Epidermal melanocyte (primary cell): ENCODE measurements around the gene CCDC146.
"Not testable (repeated sequence)": the region's sequence is repeated elsewhere in the genome, so short reads cannot be mapped to it uniquely, and the experiment has no call there.

Source experiments
- DNase-seq: peaks from one replicate; pipeline ENCODE4 v3.0.0; 2011; ENCODE audit warnings: low spot score; ENCODE audit not compliant: insufficient read length

The CCDC146 gene

DNA sequence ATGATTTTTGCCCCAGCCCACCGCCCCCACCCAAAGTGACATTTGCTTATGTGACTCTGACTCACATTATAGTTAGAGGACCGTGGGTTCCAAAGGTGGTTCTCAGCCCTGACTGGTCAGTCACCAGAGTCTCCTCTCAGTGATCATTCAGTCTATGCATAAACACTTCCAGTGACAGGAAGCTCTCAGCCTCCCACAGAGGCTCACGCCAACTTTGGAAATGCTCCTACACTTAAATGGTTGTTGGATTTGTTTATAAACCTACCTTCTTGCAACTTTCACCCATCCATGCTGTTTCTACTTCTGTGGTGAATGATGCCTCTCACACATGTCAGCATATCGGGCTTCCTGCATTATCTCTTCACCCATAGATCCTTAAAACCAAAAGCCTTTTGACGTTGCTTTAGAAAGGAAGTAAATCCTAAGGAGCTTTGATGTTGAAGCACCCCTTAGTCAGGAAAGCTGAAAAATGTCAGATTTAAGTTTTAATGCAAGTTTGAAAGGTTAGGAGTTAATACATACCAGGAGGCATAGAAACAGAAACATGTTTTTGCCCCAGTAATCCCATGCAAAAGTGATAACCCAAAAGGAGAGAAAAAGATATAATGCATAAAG, 123.7 kb downstream of the CCDC146 start:
- DNase-seq = no peak

- no peak for DNase-seq
Measured at GRCh38 chr7:77247206-77247850, 124.9 kb downstream of the CCDC146 start.

DNA sequence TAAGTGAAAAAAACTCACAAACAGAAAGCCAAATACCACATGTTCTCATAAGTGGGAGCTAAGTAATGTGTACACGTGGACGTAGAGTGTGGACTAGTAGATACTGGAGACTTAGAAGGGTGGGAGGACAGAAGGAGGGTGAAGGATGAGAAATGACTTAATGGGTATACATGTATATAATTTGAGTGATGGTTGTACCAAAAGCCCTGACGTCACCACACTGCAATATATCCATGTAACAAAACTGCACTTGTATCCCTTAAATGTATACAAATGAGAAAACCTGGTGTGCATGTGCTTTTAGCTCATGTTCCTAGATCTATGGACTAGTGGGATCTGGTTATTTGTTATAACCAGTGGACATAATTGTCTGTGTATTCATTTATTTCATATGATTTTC, 125.7 kb downstream of the CCDC146 start:
- DNase-seq = no peak

DNA sequence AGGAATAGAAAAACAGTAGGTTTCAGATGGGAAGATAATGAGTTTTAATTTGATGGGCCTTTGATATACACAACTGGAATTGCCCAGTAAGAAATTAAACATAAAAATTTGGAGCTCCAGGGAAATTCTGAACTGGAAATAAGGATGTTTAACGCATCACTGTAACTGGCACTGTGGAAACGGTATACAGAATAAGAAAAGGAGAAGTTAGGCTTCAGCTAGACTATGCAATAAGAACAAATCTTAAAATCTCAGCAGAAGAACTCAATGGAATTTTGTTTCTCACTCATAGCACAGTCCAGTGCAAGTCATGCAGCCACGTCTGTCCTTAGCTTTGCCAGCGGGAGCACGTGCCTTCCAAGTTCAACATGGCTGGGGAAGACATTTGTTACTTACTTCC, 130.1 kb downstream of the CCDC146 start:
- no peak for DNase-seq

DNA sequence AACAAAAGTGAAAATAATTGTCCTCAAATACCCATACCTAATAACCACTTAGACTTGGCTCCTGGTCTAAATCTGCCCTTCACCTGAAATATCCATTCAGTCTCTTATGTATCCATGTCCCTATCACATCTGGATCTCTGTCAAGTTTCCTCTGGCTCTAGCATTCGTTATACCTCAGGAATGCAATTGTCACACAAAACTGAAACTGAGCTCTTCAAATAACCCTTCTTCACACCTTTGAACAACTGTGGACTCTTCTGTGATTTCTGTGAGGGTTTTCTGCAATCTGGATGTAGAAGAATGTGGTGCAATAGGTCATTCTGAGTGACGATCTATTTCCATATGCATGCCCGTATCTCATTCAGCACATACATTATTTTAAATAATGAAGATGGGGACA, 130.7 kb downstream of the CCDC146 start:
- no peak for DNase-seq

DNA sequence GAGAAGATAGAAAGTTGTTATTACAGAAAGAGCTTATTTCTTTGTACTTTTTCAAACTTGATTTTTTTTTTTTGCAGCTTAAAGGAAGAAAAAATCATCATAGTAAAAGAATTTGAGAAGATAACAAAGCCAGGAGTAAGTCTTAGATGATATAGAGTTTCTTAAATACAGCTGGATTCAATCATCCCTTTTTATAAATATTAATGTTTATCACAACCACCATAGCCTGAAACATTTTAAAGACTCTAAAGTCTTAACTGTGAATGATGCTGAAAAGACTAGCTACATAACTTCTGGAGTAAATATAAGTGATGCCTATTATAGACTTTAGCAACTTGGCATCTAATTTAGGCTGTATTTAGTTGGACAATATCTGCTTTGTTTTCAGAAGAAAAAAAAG, 132.0 kb downstream of the CCDC146 start:
- no peak for DNase-seq

- DNase-seq = no peak
Measured at GRCh38 chr7:77254915-77255314, 132.5 kb downstream of the CCDC146 start.

DNA sequence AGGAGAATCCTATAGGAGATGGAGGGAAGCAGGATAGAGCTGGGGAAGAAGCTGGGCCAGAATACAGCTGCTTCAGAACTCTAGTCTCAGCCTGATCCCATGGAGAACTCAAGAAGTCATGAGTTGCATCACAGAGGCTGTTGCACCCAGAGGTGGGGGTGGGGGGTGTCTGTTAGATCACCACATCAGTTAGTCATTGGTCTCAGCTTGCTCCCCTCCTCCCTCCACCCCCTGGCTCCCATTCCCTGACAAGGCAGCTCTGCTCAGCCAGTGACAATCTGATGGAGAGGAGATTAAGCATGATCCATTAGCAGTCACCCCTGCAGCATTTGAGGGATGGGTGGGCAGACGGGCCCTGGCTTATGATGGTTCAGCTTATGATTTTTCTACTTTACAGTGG, 135.6 kb downstream of the CCDC146 start:
- no peak for DNase-seq

DNA sequence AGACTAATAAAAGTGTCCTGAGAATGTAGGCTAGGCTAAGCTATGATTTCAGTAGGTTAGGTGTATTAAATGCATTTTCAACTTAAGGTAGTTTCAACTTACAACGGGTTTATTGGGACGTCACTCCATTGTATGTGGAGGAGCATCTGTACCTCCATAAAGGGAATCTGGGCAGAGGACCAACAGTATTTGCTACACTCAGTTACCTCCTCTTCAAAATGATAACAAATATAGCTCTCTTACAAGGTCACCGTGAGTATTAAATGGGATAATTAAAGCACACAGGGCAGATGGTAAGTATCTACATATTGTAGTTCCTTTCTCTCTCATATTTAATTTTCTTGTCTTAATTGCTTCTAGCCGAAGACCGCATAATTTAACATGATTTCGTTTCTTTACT, 136.2 kb downstream of the CCDC146 start:
- no peak for DNase-seq

DNA sequence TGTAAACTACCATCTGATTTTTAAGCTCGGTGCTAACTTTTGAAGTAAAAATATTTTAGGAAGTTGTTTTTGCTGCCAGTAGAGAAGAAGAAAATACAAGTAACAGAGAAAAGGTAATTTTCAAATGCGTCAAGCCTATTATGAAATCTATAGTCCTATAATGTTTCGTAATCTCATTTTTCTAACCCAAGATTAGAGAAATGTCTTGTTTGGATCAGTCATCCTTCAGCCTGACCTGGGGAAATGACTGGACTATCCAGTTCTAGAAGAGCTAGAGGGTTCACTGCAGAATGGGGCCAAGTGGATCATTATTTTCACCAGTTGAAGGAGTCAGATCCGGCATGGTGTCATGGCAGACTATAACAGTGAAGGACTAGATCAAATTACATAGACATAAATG, 139.9 kb downstream of the CCDC146 start:
- no peak for DNase-seq

- no peak for DNase-seq
Measured at GRCh38 chr7:77265666-77266065, 143.3 kb downstream of the CCDC146 start.

DNA sequence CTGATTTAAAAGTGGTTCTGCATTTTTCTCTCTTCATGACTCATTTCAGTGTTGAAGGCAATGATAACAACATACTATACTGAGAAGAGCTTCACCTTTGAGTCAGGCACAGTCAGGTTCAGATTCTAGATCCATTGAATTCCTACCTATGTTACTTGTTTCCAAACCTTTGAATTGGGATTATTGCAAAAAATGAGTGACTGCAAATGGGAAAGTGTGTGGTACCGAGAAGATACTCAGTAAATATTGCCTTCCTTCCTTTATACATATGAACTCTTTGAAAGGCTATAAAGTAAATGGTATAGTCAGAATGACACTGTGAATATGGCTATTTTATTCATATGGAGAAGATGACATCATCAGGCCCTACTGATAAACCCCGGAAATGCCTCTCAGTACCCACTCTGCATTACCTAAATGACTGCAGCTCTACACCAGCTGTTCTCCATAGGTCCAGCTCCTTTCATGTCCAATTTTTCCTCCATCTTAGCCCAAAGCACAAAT, 143.9 kb downstream of the CCDC146 start:
- no peak for DNase-seq

GRCh38 chr7:77269360-77270093, 147.1 kb downstream of the CCDC146 start:
- no peak for DNase-seq

GRCh38 chr7:77270094-77270480, 147.7 kb downstream of the CCDC146 start:
- DNase-seq = no peak

DNA sequence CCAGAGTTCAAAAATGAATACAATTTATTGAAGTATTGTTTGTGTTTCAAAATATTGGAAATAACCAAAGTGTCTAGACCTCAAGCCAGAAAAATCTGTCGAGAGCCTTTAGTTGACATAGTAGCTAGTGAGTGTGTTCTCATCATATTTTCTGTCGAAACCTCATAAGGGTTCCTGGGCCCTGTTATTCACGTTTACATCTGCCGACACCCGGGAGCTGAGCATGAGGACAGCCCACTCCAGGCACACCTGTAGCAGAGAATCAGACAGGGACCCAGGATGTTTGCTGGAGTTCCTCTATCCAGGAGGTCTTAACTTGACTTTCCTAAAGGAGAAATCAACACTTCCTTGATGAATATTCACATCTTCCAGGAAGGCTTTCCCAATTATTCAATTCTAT, 149.4 kb downstream of the CCDC146 start:
- DNase-seq = no peak

- DNase-seq = not testable (repeated sequence)
Measured at GRCh38 chr7:77275663-77276062, 153.2 kb downstream of the CCDC146 start.

- no peak for DNase-seq
Measured at GRCh38 chr7:77276120-77276519, 153.7 kb downstream of the CCDC146 start.

DNA sequence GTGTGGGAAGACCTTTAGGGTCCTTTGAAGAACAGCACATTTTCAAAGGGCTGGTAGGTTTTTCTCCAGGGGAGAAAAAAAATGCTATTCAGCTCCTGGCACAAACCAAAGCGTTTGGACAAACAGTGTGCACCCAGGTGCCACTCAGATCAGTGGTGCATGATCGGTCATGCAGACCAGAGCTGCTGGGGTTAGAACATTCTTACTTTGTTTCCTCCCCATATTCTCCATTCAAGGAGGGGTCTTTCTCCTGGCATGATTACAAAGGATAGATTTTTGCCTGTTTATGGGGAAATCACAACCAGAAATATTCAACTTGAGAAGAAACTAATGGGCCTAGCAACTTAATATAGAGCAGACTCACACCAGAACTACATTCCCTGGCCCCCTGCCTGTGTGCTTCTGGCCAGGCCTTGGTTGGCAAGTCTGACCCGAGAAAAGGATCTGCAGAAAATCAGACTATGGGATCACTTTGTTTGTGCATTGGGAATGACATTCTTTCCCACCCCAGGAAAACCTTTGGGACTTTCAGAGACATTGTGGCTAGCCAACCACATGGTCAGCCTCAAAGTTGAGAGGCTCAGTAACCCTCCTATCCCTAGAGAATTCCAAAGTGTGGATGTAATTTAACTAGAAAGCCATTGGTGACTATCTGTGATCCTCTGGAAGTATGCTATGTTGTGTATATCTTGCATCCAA, 159.5 kb downstream of the CCDC146 start:
- no peak for DNase-seq

DNA sequence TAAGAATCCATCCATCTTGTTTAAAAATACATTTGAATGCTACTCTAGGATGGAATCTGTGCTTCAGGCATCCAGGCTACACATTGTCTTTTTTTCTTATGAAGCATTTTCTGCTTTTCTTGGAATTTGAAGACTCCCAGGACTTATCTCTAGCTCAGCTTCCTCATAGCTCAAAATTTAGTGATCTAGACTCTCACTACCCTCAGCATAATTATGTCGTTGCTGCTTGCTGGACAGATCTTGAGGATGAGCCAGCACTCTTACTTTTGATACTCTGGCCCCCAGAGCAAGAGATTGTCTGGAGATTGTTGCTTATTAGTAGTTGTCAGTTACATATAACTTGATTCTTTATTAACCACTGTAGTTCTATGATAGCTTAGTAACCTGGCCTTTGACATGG, 160.5 kb downstream of the CCDC146 start:
- no peak for DNase-seq

GRCh38 chr7:77284005-77284404, 161.6 kb downstream of the CCDC146 start:
- no peak for DNase-seq

- no peak for DNase-seq
Measured at GRCh38 chr7:77284616-77285015, 162.2 kb downstream of the CCDC146 start.
